ENCODE data around the gene DGKI. TPM values are rescaled to one million over a fixed set of nuclear protein-coding genes. Genes with fewer than 3 reads are reported as not detected.

Gene DGKI
- total and polyA plus RNA-seq, 4 experiments from 2014 or later = 0.11 TPM; not detected in 3

GRCh38 chr7:137696376-137696775 lies 150.4 kb downstream of the DGKI start:
- no peak overlapping the region for H3K27ac Mint-ChIP-seq
- CTCF ChIA-PET (ENCODE audit: partially characterized antibody) = no interaction called here
- H3K27me3 ChIP-seq (ENCODE audit: insufficient read depth, low read length) = no peaks in the 10 kb centered on the region
- POLR2A ChIA-PET (ENCODE audit: partially characterized antibody) = no interaction called here
- peaks cover 0 to 2% (median 0%) of the 10 kb centered on the region in 8 donors for H3K9me3 Mint-ChIP-seq
- no peak overlapping the region for H3K4me3 ChIP-seq (ENCODE audit: low read length in 2 of 2)
- H3K4me3 Mint-ChIP-seq = no peak overlapping the region
- no peak overlapping the region for H3K27ac ChIP-seq (ENCODE audit: low read depth, low read length)
- no peak for DNase-seq
- H3K27me3 Mint-ChIP-seq = peaks cover 7 to 12% of the 10 kb centered on the region in 2 donors
- no peaks in the 10 kb centered on the region for H3K36me3 ChIP-seq (ENCODE audit: insufficient read depth, low read length)
- H3K9me3 ChIP-seq (ENCODE audit: control insufficient read depth in 1 of 2, low read length in 2 of 2) = no peaks in the 10 kb centered on the region
- intact Hi-C loops (cut with micrococcal nuclease) = no loop called here
- H3K4me1 Mint-ChIP-seq = no peaks in the 10 kb centered on the region
- no peaks in the 10 kb centered on the region for H3K36me3 Mint-ChIP-seq
- no peaks in the 10 kb centered on the region for H3K4me1 ChIP-seq (ENCODE audit: insufficient read depth, low read length)

DNA sequence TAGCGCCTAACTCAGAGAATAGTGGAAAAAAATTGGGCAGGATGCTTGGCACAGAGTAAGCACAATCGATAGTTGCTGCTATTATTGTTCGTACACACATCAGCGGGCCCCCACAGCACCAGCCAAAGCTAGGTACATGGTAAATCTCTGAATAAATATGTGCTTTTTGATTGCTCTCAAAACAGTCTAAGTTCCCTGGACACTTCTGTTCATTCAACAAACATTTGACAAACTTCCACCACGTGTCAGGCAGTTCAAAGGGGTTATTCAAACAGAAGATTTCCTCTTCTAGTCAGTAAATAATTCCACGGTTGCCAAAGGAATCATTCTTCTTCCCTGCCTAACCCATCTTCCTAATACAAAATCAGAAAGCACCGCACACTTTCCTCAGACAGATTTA lies 150.8 kb downstream of the DGKI start:
- no peaks in the 10 kb centered on the region for H3K9me3 ChIP-seq (ENCODE audit: control insufficient read depth in 1 of 2, low read length in 2 of 2)
- no peaks in the 10 kb centered on the region for H3K36me3 Mint-ChIP-seq
- H3K4me3 Mint-ChIP-seq = no peak overlapping the region
- intact Hi-C loops (cut with micrococcal nuclease) = no loop called here
- no peak overlapping the region for H3K27ac ChIP-seq (ENCODE audit: low read depth, low read length)
- no peaks in the 10 kb centered on the region for H3K4me1 ChIP-seq (ENCODE audit: insufficient read depth, low read length)
- H3K9me3 Mint-ChIP-seq = peaks cover 0 to 2% (median 0%) of the 10 kb centered on the region in 8 donors
- no peaks in the 10 kb centered on the region for H3K4me1 Mint-ChIP-seq
- ChIA-PET POLR2A (ENCODE audit: partially characterized antibody) (no interaction called here), CTCF (ENCODE audit: partially characterized antibody) (no interaction called here)
- H3K27me3 ChIP-seq (ENCODE audit: insufficient read depth, low read length) = no peaks in the 10 kb centered on the region
- no peak for DNase-seq
- no peak overlapping the region for H3K27ac Mint-ChIP-seq
- H3K4me3 ChIP-seq (ENCODE audit: low read length in 2 of 2) = no peak overlapping the region
- H3K27me3 Mint-ChIP-seq = peaks cover 7 to 11% of the 10 kb centered on the region in 2 donors
- no peaks in the 10 kb centered on the region for H3K36me3 ChIP-seq (ENCODE audit: insufficient read depth, low read length)

DNA sequence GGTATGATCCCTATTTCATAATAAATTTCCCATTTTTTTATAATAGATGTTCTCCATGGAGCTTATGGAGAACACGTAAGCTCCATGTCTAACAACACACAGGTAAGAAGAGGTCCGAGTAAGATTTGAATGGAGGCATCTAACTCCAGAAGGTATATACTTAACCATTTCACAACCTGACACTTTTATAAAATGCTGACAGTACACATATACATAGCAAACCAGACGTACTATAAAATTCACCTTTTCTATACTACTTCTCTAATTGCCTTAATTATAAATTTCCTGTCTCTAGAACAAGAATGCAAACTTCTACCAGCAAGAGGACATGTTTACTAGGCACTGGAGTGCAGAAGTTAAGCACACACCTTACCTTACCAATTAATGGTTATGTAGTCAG lies 151.3 kb downstream of the DGKI start:
- no peak overlapping the region for H3K4me3 ChIP-seq (ENCODE audit: low read length in 2 of 2)
- Mint-ChIP-seq H3K27me3 (peaks cover 7 to 10% of the 10 kb centered on the region in 2 donors), H3K4me3 (no peak overlapping the region), H3K27ac (no peak overlapping the region), H3K36me3 (no peaks in the 10 kb centered on the region), H3K9me3 (peaks cover 0 to 2% (median 0%) of the 10 kb centered on the region in 8 donors), H3K4me1 (no peaks in the 10 kb centered on the region)
- ChIA-PET CTCF (ENCODE audit: partially characterized antibody) (interaction anchor here (0.7 kb wide), 1 partner anchor 17 kb away, joined by 3 read pairs; no protein-coding TSS in a partner anchor), POLR2A (ENCODE audit: partially characterized antibody) (no interaction called here)
- no peaks in the 10 kb centered on the region for H3K36me3 ChIP-seq (ENCODE audit: insufficient read depth, low read length)
- no peaks in the 10 kb centered on the region for H3K4me1 ChIP-seq (ENCODE audit: insufficient read depth, low read length)
- H3K27me3 ChIP-seq (ENCODE audit: insufficient read depth, low read length) = no peaks in the 10 kb centered on the region
- no peak overlapping the region for H3K27ac ChIP-seq (ENCODE audit: low read depth, low read length)
- no peaks in the 10 kb centered on the region for H3K9me3 ChIP-seq (ENCODE audit: control insufficient read depth in 1 of 2, low read length in 2 of 2)
- intact Hi-C loops (cut with micrococcal nuclease) = no loop called here
- no peak for DNase-seq

GRCh38 chr7:137694405-137694804 lies 152.4 kb downstream of the DGKI start:
- DNase-seq = no peak
- Mint-ChIP-seq H3K4me3 (no peak overlapping the region), H3K9me3 (peaks cover 0 to 2% (median 0%) of the 10 kb centered on the region in 8 donors), H3K27ac (no peak overlapping the region), H3K27me3 (peaks cover 7 to 10% of the 10 kb centered on the region in 2 donors), H3K36me3 (no peaks in the 10 kb centered on the region), H3K4me1 (no peaks in the 10 kb centered on the region)
- no peaks in the 10 kb centered on the region for H3K9me3 ChIP-seq (ENCODE audit: control insufficient read depth in 1 of 2, low read length in 2 of 2)
- intact Hi-C loops (cut with micrococcal nuclease) = no loop called here
- CTCF ChIA-PET (ENCODE audit: partially characterized antibody) = no interaction called here
- H3K27ac ChIP-seq (ENCODE audit: low read depth, low read length) = no peak overlapping the region
- POLR2A ChIA-PET (ENCODE audit: partially characterized antibody) = no interaction called here
- H3K27me3 ChIP-seq (ENCODE audit: insufficient read depth, low read length) = no peaks in the 10 kb centered on the region
- H3K36me3 ChIP-seq (ENCODE audit: insufficient read depth, low read length) = no peaks in the 10 kb centered on the region
- no peaks in the 10 kb centered on the region for H3K4me1 ChIP-seq (ENCODE audit: insufficient read depth, low read length)
- no peak overlapping the region for H3K4me3 ChIP-seq (ENCODE audit: low read length in 2 of 2)

GRCh38 chr7:137692399-137692798 lies 154.4 kb downstream of the DGKI start:
- no peaks in the 10 kb centered on the region for H3K9me3 ChIP-seq (ENCODE audit: control insufficient read depth in 1 of 2, low read length in 2 of 2)
- H3K36me3 ChIP-seq (ENCODE audit: insufficient read depth, low read length) = no peaks in the 10 kb centered on the region
- H3K27me3 ChIP-seq (ENCODE audit: insufficient read depth, low read length) = no peaks in the 10 kb centered on the region
- ChIA-PET POLR2A (ENCODE audit: partially characterized antibody) (no interaction called here), CTCF (ENCODE audit: partially characterized antibody) (no interaction called here)
- H3K4me3 ChIP-seq (ENCODE audit: low read length in 2 of 2) = no peak overlapping the region
- Mint-ChIP-seq H3K27ac (no peak overlapping the region), H3K27me3 (peaks cover 8 to 11% of the 10 kb centered on the region in 2 donors), H3K4me1 (no peaks in the 10 kb centered on the region), H3K4me3 (no peak overlapping the region), H3K9me3 (peaks cover 0 to 2% (median 0%) of the 10 kb centered on the region in 8 donors), H3K36me3 (no peaks in the 10 kb centered on the region)
- DNase-seq = no peak
- no peak overlapping the region for H3K27ac ChIP-seq (ENCODE audit: low read depth, low read length)
- intact Hi-C loops (cut with micrococcal nuclease) = no loop called here
- H3K4me1 ChIP-seq (ENCODE audit: insufficient read depth, low read length) = no peaks in the 10 kb centered on the region

GRCh38 chr7:137691566-137691965 lies 155.2 kb downstream of the DGKI start:
- no peaks in the 10 kb centered on the region for H3K4me1 Mint-ChIP-seq
- H3K27ac Mint-ChIP-seq = no peak overlapping the region
- no peak overlapping the region for H3K4me3 Mint-ChIP-seq
- no peaks in the 10 kb centered on the region for H3K36me3 ChIP-seq (ENCODE audit: insufficient read depth, low read length)
- H3K4me3 ChIP-seq (ENCODE audit: low read length in 2 of 2) = no peak overlapping the region
- no peaks in the 10 kb centered on the region for H3K27me3 ChIP-seq (ENCODE audit: insufficient read depth, low read length)
- H3K36me3 Mint-ChIP-seq = no peaks in the 10 kb centered on the region
- CTCF ChIA-PET (ENCODE audit: partially characterized antibody) = no interaction called here
- peaks cover 8% of the 10 kb centered on the region in 2 donors for H3K27me3 Mint-ChIP-seq
- POLR2A ChIA-PET (ENCODE audit: partially characterized antibody) = no interaction called here
- H3K9me3 ChIP-seq (ENCODE audit: control insufficient read depth in 1 of 2, low read length in 2 of 2) = no peaks in the 10 kb centered on the region
- no peaks in the 10 kb centered on the region for H3K4me1 ChIP-seq (ENCODE audit: insufficient read depth, low read length)
- no peak overlapping the region for H3K27ac ChIP-seq (ENCODE audit: low read depth, low read length)
- intact Hi-C loops (cut with micrococcal nuclease) = no loop called here
- DNase-seq = no peak
- peaks cover 0 to 2% (median 0%) of the 10 kb centered on the region in 8 donors for H3K9me3 Mint-ChIP-seq

GRCh38 chr7:137690635-137691034 lies 156.1 kb downstream of the DGKI start:
- no peak overlapping the region for H3K4me3 Mint-ChIP-seq
- intact Hi-C loops (cut with micrococcal nuclease) = no loop called here
- DNase-seq = no peak
- Histone ChIP-seq H3K4me3 (ENCODE audit: low read length in 2 of 2) (no peak overlapping the region), H3K36me3 (ENCODE audit: insufficient read depth, low read length) (no peaks in the 10 kb centered on the region), H3K9me3 (ENCODE audit: control insufficient read depth in 1 of 2, low read length in 2 of 2) (no peaks in the 10 kb centered on the region), H3K4me1 (ENCODE audit: insufficient read depth, low read length) (no peaks in the 10 kb centered on the region), H3K27ac (ENCODE audit: low read depth, low read length) (no peak overlapping the region), H3K27me3 (ENCODE audit: insufficient read depth, low read length) (no peaks in the 10 kb centered on the region)
- POLR2A ChIA-PET (ENCODE audit: partially characterized antibody) = no interaction called here
- H3K27ac Mint-ChIP-seq = no peak overlapping the region
- no peaks in the 10 kb centered on the region for H3K9me3 Mint-ChIP-seq
- H3K27me3 Mint-ChIP-seq = peaks cover 5 to 6% of the 10 kb centered on the region in 2 donors
- CTCF ChIA-PET (ENCODE audit: partially characterized antibody) = no interaction called here
- H3K36me3 Mint-ChIP-seq = no peaks in the 10 kb centered on the region
- H3K4me1 Mint-ChIP-seq = no peaks in the 10 kb centered on the region

GRCh38 chr7:137689761-137690160 lies 157.0 kb downstream of the DGKI start:
- Histone ChIP-seq H3K36me3 (ENCODE audit: insufficient read depth, low read length) (no peaks in the 10 kb centered on the region), H3K27me3 (ENCODE audit: insufficient read depth, low read length) (no peaks in the 10 kb centered on the region), H3K9me3 (ENCODE audit: control insufficient read depth in 1 of 2, low read length in 2 of 2) (no peaks in the 10 kb centered on the region), H3K4me3 (ENCODE audit: low read length in 2 of 2) (no peak overlapping the region), H3K27ac (ENCODE audit: low read depth, low read length) (no peak overlapping the region), H3K4me1 (ENCODE audit: insufficient read depth, low read length) (no peaks in the 10 kb centered on the region)
- intact Hi-C loops (cut with micrococcal nuclease) = no loop called here
- Mint-ChIP-seq H3K9me3 (no peaks in the 10 kb centered on the region), H3K27ac (no peak overlapping the region), H3K4me3 (no peak overlapping the region), H3K27me3 (peaks cover 5 to 9% of the 10 kb centered on the region in 2 donors), H3K4me1 (no peaks in the 10 kb centered on the region), H3K36me3 (no peaks in the 10 kb centered on the region)
- POLR2A ChIA-PET (ENCODE audit: partially characterized antibody) = no interaction called here
- CTCF ChIA-PET (ENCODE audit: partially characterized antibody) = interaction anchor here (1.1 kb wide), 1 partner anchor 13 kb away, joined by 3 read pairs; no protein-coding TSS in a partner anchor
- DNase-seq = no peak

All from CD4-positive, alpha-beta memory T cell (primary cell).